Measurements from ENCODE around the gene CDC6. TPM values are rescaled to one million over a fixed set of nuclear protein-coding genes. Genes with fewer than 3 reads are reported as not detected.

The CDC6 gene
- total RNA-seq, 2 donors from 2014 or later = 8.5 to 40.8 TPM

DNA sequence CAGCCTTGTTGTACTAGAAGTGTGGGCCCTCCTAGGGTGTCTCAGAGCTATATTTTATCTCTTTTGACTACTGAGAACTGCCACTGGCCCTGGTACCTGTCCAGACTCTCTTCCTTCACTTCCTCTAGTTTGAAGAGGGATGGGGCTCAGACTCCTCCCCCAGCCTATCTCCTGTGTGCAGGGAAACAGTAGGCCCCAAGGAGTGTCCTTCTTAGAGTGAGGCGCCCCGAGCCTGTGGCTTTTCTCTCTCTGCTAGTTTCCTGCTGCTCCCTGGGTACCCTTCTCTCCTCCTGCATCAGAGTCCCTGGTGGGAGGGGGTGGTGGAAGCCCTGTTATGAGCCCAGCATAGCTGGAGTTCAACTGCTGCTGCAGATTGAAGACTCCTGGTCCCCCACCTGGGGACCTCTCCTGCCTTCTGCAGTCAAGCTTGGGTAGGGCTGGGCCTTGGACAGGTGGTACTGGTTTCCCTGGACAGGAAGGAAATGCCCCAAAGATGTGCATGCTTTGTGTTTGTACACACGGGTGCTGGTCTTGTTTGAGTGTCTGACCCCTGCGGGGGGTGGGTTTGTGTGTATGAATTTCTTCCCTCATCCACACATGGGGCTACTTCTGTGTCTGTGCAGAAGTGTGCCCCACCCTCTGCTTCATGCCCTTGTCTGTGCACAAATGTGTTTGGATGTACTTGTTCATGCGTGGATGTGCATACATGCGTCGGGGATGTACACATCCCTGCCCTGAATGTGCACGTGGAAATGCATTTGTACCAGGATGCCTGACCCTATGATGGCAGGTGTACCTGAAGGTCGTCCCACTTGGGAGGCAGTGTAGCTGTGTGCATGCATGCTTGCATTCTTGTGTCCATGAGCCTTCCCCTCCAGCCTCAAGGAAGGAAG, 28.2 kb downstream of the CDC6 start:
- Histone ChIP-seq H3K27ac (peak overlapping the region; percentile 81), H3K27me3 (no peaks in the 10 kb centered on the region), H3K36me3 (no peaks in the 10 kb centered on the region), H3K4me1 (peaks cover 34% of the 10 kb centered on the region), H3K9ac (ENCODE audit: low read depth in 2 of 2, low read length in 2 of 2) (peak overlapping the region; percentile 59 to 90), H3K4me3 (peak overlapping the region; percentile 89), H3K9me3 (no peaks in the 10 kb centered on the region)
- TF ChIP-seq, protein P1, sequence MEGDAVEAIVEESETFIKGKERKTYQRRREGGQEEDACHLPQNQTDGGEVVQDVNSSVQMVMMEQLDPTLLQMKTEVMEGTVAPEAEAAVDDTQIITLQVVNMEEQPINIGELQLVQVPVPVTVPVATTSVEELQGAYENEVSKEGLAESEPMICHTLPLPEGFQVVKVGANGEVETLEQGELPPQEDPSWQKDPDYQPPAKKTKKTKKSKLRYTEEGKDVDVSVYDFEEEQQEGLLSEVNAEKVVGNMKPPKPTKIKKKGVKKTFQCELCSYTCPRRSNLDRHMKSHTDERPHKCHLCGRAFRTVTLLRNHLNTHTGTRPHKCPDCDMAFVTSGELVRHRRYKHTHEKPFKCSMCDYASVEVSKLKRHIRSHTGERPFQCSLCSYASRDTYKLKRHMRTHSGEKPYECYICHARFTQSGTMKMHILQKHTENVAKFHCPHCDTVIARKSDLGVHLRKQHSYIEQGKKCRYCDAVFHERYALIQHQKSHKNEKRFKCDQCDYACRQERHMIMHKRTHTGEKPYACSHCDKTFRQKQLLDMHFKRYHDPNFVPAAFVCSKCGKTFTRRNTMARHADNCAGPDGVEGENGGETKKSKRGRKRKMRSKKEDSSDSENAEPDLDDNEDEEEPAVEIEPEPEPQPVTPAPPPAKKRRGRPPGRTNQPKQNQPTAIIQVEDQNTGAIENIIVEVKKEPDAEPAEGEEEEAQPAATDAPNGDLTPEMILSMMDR (IDR thresholded peaks at IDR 0.05) = no peak
- intact Hi-C loops (cut with DNase I) = no loop called here
- peak; percentile 38 for DNase-seq

DNA sequence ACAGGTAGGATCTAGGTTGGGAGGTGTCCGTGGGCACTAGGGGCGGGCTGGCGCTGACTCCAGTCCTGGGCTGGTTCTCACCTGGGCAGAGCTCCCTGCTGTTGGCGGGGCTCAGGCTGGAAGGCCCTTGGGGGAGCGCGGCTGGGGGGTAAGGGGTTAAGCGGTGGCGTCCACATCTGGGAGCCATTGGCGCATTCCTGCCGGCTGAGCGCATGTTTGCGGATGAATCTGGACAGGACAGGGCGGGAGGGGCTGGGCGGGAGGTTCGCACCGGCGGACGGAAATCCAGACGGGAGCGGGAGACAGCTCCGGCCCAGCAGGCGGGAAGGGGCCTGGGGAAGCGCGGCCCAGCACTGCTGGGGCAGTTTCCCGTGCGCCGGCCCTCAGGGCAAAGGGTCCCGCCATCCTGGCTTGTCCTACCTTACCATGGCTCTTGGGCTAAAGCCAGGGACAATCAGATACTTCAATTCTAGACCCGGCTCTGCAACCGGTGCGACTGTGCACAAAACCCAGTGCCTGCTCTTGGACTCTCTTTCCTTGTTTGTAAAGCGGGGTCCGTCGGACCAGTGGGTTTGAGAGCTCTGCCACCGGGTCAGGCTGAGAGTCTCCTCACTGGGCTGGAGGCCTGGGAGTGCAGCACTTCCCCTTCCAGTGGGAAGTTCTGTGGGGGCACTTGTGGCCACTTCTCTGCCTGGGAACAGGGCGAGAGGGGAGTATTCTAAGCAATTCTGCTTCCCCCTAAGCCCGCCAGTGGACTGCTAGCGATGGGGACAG, 29.1 kb downstream of the CDC6 start:
- Histone ChIP-seq H3K27ac (peak overlapping the region; percentile 81), H3K9me3 (no peaks in the 10 kb centered on the region), H3K27me3 (no peaks in the 10 kb centered on the region), H3K36me3 (no peaks in the 10 kb centered on the region), H3K9ac (ENCODE audit: low read depth in 2 of 2, low read length in 2 of 2) (peak overlapping the region; percentile 59 to 90), H3K4me1 (peaks cover 30% of the 10 kb centered on the region), H3K4me3 (peak overlapping the region; percentile 89)
- DNase-seq = peak; percentile 76
- intact Hi-C loops (cut with DNase I) = no loop called here
- TF ChIP-seq, protein P1 (IDR thresholded peaks at IDR 0.05) = no peak

DNA sequence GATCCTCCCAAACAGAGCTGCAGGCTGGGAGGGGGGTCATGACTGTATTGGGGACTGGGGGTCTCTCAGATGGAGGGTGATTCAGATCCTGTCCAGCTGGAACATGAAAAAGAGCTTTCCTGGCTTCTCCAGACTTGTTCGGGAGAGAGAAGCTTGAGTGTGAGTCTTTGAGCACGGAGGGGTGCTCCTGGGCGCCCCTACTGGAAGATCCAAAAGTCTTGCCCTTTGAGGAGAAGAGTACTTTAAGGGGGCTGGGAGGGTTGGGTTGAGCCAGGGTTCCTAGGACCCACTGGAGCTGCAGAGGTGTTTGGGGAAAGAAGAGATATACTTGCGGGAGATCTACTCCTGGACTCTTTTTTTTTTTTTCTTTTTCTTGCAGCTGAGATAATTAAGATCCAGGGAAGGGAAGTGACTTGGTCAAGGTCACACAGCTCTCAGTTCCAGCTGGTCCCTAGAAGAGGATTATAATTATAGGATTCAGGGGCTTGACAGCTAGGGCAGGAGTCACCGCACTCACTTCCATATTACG, 29.7 kb downstream of the CDC6 start:
- peak overlapping the region; percentile 81 for H3K27ac ChIP-seq
- intact Hi-C loops (cut with DNase I) = no loop called here
- TF ChIP-seq, protein P1 (IDR thresholded peaks at IDR 0.05) = peak; percentile 48
- H3K4me3 ChIP-seq = peak overlapping the region; percentile 89
- peaks cover 25% of the 10 kb centered on the region for H3K4me1 ChIP-seq
- no peaks in the 10 kb centered on the region for H3K36me3 ChIP-seq
- H3K9me3 ChIP-seq = no peaks in the 10 kb centered on the region
- no peaks in the 10 kb centered on the region for H3K27me3 ChIP-seq
- peak; percentile 76 for DNase-seq
- H3K9ac ChIP-seq (ENCODE audit: low read depth in 2 of 2, low read length in 2 of 2) = peak overlapping the region; percentile 47 to 90

DNA sequence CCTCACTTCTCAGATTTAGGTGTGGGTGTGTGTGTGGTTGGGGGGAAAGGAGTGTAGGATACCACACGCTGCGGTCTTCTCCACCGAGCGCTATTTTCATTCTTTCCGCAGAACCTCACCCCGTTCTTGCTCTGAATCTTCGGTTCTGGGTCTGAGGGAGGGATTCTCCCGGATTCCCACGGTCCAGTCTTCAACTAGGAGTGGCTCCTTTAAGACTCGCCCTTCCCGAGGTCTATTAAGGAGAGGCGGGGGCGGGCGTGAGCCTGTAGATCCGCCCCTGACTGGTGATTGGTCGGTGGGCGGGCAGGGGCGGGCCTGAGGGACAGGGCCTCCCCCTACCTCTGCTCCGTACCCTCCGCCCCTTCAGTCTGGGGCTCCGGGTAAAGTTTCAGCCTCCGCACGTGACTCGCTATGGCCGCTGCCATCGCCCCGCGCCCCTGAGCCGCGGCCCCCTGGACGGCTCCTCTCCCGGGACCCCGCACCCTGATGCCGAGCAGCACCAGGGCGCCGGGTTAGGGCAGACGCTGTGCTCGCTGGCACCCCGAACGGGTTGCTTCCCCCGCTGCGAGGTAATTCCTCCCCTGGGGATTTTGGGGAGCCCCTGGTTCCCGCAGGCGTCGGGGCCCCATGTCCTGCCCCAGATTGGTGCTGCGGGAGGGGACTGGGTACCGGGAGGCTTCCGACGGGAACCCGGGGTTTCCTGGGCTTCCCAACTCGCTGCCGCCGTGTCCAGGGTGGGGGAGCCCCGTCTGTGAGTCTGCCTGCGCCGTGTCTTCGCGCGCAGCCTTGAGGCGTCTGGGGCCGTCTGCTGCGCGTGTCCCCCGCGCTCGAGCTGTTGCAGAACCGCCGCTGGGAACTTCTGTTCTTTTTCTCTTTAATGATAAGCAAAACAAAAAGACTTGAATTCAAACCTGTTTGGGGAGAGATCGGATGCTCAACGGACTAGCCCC, 30.5 kb downstream of the CDC6 start:
- Histone ChIP-seq H3K4me1 (peaks cover 23% of the 10 kb centered on the region), H3K27ac (peak overlapping the region; percentile 81)
- intact Hi-C loops (cut with DNase I) = no loop called here

More for the DNA sequence above, 30.5 kb downstream of the CDC6 start:
- no peaks in the 10 kb centered on the region for H3K9me3 ChIP-seq
- H3K4me3 ChIP-seq = peak overlapping the region; percentile 89
- peak; percentile 97 for DNase-seq
- no peaks in the 10 kb centered on the region for H3K27me3 ChIP-seq
- H3K36me3 ChIP-seq = no peaks in the 10 kb centered on the region
- H3K9ac ChIP-seq (ENCODE audit: low read depth in 2 of 2, low read length in 2 of 2) = peak overlapping the region; percentile 82 to 90
- TF ChIP-seq, protein P1 (IDR thresholded peaks at IDR 0.05) = no peak

Measured in colonic mucosa (tissue), 4 donors.